Gastrocnemius medialis (tissue), 4 donors: ENCODE results near the gene EPS8L1.

Source experiments
- CTCF ChIP-seq, 5 experiments: fragments of 450-650 bp in 3 of 5; fragments of 200-600 bp in 2 of 5; sonication (generic) in 2 of 5; IDR thresholded peaks in 4 of 5; conservative IDR thresholded peaks in 1 of 5; 1 replicate in 4 of 5; 2 replicates in 1 of 5; pipeline ENCODE4 v1.5.1; 2016 to 2019; ENCODE audit warnings: antibody characterized with exemption in 5 of 5, mild to moderate bottlenecking in 3 of 5, moderate library complexity in 3 of 5
- POLR2A ChIP-seq, 2 donors: fragments of 450-650 bp; IDR thresholded peaks; one replicate each; pipeline ENCODE4 v1.6.1; 2017; ENCODE audit warnings: antibody characterized with exemption in 2 of 2, mild to moderate bottlenecking in 2 of 2, moderate library complexity in 2 of 2

GRCh38 chr19:55098716-55099556, 23.3 kb downstream of the EPS8L1 start:
- TF ChIP-seq CTCF (IDR thresholded peaks at IDR 0.05 in 4 of 5, conservative IDR thresholded peaks at IDR 0.05 in 1 of 5) (peak in 1 of 5 experiments; percentile 17), POLR2A (IDR thresholded peaks at IDR 0.05) (no peak)
